ENCODE results near the gene CYBRD1.

DNA sequence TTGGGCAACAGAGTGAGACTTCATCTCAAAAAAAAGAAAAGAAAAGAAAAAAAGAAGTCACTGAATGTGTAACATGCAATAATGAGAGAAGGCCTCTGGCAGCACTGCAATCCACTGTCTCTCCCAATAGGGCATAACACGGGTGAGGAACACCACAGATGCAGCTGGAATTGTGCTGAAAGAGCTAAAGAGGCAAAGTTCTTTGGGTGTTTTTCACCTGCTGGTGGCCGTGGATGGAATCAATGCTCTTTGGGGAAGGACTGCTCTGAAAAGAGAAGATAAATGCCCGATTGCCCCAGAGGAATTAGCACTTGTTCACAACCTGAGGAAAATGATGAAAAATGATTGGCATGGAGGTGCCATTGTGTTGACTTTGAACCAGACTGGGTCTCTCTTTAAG is 31.0 kb upstream of the CYBRD1 start:
- TF ChIP-seq, protein P1, sequence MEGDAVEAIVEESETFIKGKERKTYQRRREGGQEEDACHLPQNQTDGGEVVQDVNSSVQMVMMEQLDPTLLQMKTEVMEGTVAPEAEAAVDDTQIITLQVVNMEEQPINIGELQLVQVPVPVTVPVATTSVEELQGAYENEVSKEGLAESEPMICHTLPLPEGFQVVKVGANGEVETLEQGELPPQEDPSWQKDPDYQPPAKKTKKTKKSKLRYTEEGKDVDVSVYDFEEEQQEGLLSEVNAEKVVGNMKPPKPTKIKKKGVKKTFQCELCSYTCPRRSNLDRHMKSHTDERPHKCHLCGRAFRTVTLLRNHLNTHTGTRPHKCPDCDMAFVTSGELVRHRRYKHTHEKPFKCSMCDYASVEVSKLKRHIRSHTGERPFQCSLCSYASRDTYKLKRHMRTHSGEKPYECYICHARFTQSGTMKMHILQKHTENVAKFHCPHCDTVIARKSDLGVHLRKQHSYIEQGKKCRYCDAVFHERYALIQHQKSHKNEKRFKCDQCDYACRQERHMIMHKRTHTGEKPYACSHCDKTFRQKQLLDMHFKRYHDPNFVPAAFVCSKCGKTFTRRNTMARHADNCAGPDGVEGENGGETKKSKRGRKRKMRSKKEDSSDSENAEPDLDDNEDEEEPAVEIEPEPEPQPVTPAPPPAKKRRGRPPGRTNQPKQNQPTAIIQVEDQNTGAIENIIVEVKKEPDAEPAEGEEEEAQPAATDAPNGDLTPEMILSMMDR (IDR thresholded peaks at IDR 0.05): no peak
- TF ChIP-seq POLR2A (IDR thresholded peaks at IDR 0.05): no peak
